MCF 10A (cell line): ENCODE results near the gene TTC7B. TPM values are rescaled to one million over a fixed set of nuclear protein-coding genes. Genes with fewer than 3 reads are reported as not detected.
A peak's percentile ranks its signal among the peaks of the same experiment; 100 is the strongest.

Experiments
- BruUV-seq: library from RNA; stranded (reverse); fragments of 400-500 nt; replicated peaks from 2 replicates; lab custom pipeline; 2021; lab: Mats Ljungman, UMichigan
- CTCF ChIA-PET: fragments of 300-600 bp; sonication (Branson Sonifier 250); formaldehyde crosslinking; extraction: SDS; loops from one replicate; lab custom pipeline; 2021; ENCODE audit warnings: antibody characterized with exemption, inconsistent platforms; lab: Yijun Ruan, JAX
- POLR2A ChIA-PET: fragments of 300-600, 350-650 bp; sonication (Branson Sonifier 250); formaldehyde crosslinking; extraction: SDS; loops from one replicate; lab custom pipeline; 2020; ENCODE audit warnings: antibody characterized with exemption, inconsistent platforms; lab: Yijun Ruan, JAX
- DNase-seq: peaks from one replicate; pipeline ENCODE4 v3.0.0-alpha.2; 2018; ENCODE audit not compliant: unreplicated experiment
- H3K27ac Mint-ChIP-seq: one replicate; pipeline ENCODE4 v1.8.0; 2022; ENCODE audit warnings: mild to moderate bottlenecking, low read depth, mixed read lengths; ENCODE audit not compliant: unreplicated experiment
- H3K27me3 Mint-ChIP-seq: one replicate; pipeline ENCODE4 v1.8.0; 2022; ENCODE audit warnings: mixed read lengths; ENCODE audit not compliant: insufficient read depth, unreplicated experiment
- H3K36me3 Mint-ChIP-seq: one replicate; pipeline ENCODE4 v1.8.0; 2022; ENCODE audit warnings: mild to moderate bottlenecking, moderate library complexity, mixed read lengths; ENCODE audit not compliant: insufficient read depth, unreplicated experiment
- H3K4me1 Mint-ChIP-seq: one replicate; pipeline ENCODE4 v1.8.0; 2022; ENCODE audit warnings: mixed read lengths; ENCODE audit not compliant: insufficient read depth, unreplicated experiment
- H3K4me3 Mint-ChIP-seq: one replicate; pipeline ENCODE4 v1.8.0; 2022; ENCODE audit warnings: mild to moderate bottlenecking, moderate library complexity, mixed read lengths; ENCODE audit not compliant: unreplicated experiment
- H3K9me3 Mint-ChIP-seq: one replicate; pipeline ENCODE4 v1.8.0; 2022; ENCODE audit warnings: mixed read lengths; ENCODE audit not compliant: unreplicated experiment
- CTCF ChIP-seq: fragments of 200-600 bp; IDR thresholded peaks from one replicate; pipeline ENCODE4 v1.8.0; 2022; ENCODE audit warnings: antibody characterized with exemption, mild to moderate bottlenecking; ENCODE audit not compliant: unreplicated experiment
- intact Hi-C: fragments of 100-400 bp; cut with micrococcal nuclease; formaldehyde crosslinking; loops from 2 replicates; pipeline ENCODE4 v1.14.1; 2022
- total RNA-seq: library from RNA; stranded (reverse); gene quantifications from 2 replicates; pipeline ENCODE4 v1.2.3, GENCODE V29; 2022

Gene TTC7B
- total RNA-seq, 1 experiment from 2014 or later, result 31.1 TPM

DNA sequence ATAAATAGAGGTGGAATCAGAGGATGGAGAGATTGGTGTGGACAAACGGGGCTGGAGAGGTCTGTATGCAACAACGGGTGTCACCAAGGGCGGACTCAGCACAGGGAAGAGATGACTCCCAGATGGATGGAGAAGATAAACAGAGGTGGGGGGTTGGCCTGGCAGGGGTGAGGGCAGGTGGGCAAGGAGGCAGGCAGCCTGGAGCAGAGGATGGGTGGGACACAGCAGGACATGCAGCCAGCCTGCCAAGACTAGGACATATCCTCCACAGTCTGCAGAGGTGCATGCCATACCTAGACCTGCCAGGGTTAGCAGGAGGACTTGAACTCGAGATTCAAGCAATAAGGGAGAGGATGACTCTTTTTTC lies 56.2 kb downstream of the TTC7B start:
- H3K4me3 Mint-ChIP-seq, result no peak overlapping the region
- ChIA-PET POLR2A (no interaction called here), CTCF (interaction anchor here (0.6 to 4.2 kb wide), 20 partner anchors 9 to 787 kb away, joined by 3 to 36 read pairs (median 4); no protein-coding TSS in a partner anchor)
- BruUV-seq, result no TSS peak
- H3K9me3 Mint-ChIP-seq, result no peaks in the 10 kb centered on the region
- TF ChIP-seq CTCF, result no peak
- no peaks in the 10 kb centered on the region for H3K4me1 Mint-ChIP-seq
- no peak overlapping the region for H3K27ac Mint-ChIP-seq
- no peaks in the 10 kb centered on the region for H3K27me3 Mint-ChIP-seq
- no peaks in the 10 kb centered on the region for H3K36me3 Mint-ChIP-seq
- no peak for DNase-seq
- intact Hi-C loops, result loop anchor here (5.0 kb wide), 1 partner anchor 142 kb away; no protein-coding TSS in a partner anchor

- H3K4me1 Mint-ChIP-seq, result no peaks in the 10 kb centered on the region
- intact Hi-C loops, result loop anchor here (2.0 to 5.0 kb wide), 2 partner anchors 143 to 361 kb away; no protein-coding TSS in a partner anchor
- no TSS peak for BruUV-seq
- no peaks in the 10 kb centered on the region for H3K36me3 Mint-ChIP-seq
- no peaks in the 10 kb centered on the region for H3K27me3 Mint-ChIP-seq
- TF ChIP-seq CTCF, result no peak
- CTCF ChIA-PET, result interaction anchor here (0.6 to 4.2 kb wide), 35 partner anchors 9 to 787 kb away, joined by 3 to 36 read pairs (median 4); no protein-coding TSS in a partner anchor
- POLR2A ChIA-PET, result interaction anchor here (0.8 to 1.8 kb wide), 3 partner anchors 91 to 363 kb away, joined by 3 to 8 read pairs (median 5); partner anchors contain the start of gene CALM1
- H3K4me3 Mint-ChIP-seq, result peak overlapping the region; percentile 72
- no peak for DNase-seq
- no peak overlapping the region for H3K27ac Mint-ChIP-seq
- H3K9me3 Mint-ChIP-seq, result no peaks in the 10 kb centered on the region
These were observed 56.7 kb downstream of the TTC7B start for GRCh38 chr14:90759370-90760077.

DNA sequence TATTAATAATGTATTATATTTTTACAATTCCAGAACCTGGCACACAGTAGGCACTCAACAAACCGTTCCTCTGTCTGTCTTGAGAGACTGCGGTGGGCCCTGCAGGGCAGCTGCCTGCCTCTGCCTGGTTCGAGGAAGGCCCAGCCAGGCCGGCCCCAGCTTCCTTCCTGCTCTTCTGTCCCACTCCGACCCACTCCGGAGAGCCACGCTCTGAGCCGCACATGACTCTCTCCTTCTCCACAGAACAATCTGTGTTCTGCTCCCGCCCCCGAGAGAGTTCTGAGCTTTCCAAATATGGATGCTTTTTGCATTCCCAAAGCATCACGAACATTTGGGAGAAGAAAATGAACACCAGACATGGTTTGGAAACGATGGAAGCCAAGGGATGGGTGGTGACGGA lies 57.3 kb downstream of the TTC7B start:
- ChIA-PET POLR2A (interaction anchor here (0.8 to 1.8 kb wide), 7 partner anchors 25 to 362 kb away, joined by 3 to 8 read pairs (median 4); partner anchors contain the start of gene CALM1), CTCF (interaction anchor here (0.5 to 4.2 kb wide), 40 partner anchors 8 to 793 kb away, joined by 3 to 36 read pairs (median 4); partner anchors contain the start of gene CALM1)
- Mint-ChIP-seq H3K4me1 (no peaks in the 10 kb centered on the region), H3K4me3 (peak overlapping the region; percentile 72), H3K36me3 (no peaks in the 10 kb centered on the region), H3K9me3 (no peaks in the 10 kb centered on the region), H3K27me3 (no peaks in the 10 kb centered on the region), H3K27ac (no peak overlapping the region)
- intact Hi-C loops, result loop anchor here (1.0 to 2.0 kb wide), 2 partner anchors 360 to 458 kb away; no protein-coding TSS in a partner anchor
- TSS peak; percentile 63 for BruUV-seq
- DNase-seq, result no peak
- no peak for TF ChIP-seq CTCF
